ENCODE data around the gene SYT2. TPM values are rescaled to one million over a fixed set of nuclear protein-coding genes. Genes with fewer than 3 reads are reported as not detected.

SYT2 gene
- total RNA-seq, 4 donors from 2014 or later: 0.28 TPM; not detected in 3

DNA sequence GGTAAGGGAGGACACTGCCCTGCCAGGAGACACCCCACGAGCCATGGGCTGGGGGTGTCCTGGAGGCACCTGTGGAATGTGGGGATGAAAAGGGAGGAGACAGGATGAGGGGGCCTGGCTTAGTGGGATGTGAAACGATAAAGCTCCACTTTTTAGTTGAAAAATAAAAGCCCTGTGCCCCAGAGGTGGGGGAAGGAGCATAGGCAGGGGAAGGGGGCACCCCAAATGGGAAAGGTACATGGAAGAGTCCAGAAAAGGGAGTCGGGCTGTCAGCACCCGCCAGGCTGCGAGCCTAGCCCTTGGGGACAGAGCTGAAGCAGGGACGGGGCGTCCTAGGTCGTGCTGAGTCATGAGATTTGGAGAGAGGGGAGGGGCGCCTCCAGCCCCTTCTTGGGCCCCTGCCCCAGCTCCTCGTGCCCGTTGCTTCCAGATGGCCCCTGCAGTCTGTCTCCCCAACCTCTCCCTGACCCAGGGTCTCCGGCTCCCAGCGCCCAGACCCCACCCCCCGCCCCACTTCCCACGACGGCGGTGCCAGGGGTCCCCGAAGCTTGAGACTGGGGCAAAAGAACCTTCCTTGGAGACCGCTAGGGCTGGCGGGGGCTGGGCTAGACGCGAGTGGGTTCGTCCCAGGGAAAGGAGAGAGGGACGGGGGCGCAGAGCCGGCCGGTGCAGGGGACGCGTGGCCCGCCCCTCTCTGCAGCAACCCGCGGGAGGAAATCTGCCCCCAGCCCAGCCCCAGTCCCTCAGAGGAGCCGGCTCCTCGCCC is 795 bp downstream of the SYT2 start:
- no peak overlapping the region for H3K27ac ChIP-seq
- TF ChIP-seq POLR2A (IDR thresholded peaks at IDR 0.05): no peak
- TF ChIP-seq, protein P1, sequence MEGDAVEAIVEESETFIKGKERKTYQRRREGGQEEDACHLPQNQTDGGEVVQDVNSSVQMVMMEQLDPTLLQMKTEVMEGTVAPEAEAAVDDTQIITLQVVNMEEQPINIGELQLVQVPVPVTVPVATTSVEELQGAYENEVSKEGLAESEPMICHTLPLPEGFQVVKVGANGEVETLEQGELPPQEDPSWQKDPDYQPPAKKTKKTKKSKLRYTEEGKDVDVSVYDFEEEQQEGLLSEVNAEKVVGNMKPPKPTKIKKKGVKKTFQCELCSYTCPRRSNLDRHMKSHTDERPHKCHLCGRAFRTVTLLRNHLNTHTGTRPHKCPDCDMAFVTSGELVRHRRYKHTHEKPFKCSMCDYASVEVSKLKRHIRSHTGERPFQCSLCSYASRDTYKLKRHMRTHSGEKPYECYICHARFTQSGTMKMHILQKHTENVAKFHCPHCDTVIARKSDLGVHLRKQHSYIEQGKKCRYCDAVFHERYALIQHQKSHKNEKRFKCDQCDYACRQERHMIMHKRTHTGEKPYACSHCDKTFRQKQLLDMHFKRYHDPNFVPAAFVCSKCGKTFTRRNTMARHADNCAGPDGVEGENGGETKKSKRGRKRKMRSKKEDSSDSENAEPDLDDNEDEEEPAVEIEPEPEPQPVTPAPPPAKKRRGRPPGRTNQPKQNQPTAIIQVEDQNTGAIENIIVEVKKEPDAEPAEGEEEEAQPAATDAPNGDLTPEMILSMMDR (IDR thresholded peaks at IDR 0.05): no peak
- H3K9me3 ChIP-seq: no peaks in the 10 kb centered on the region
- DNase-seq: peak in 1 of 3 donors; percentile 27
- peaks cover 0 to 21% of the 10 kb centered on the region in 2 donors for H3K27me3 ChIP-seq
- H3K36me3 ChIP-seq: no peaks in the 10 kb centered on the region
- peak overlapping the region in 2 of 4 donors; percentile 27 to 41 for H3K4me3 ChIP-seq
- peaks cover 0 to 18% (median 0%) of the 10 kb centered on the region in 4 donors for H3K4me1 ChIP-seq

- no peak overlapping the region for H3K4me3 ChIP-seq
- no peaks in the 10 kb centered on the region for H3K9me3 ChIP-seq
- peak in 1 of 3 donors; percentile 22 for DNase-seq
- H3K27ac ChIP-seq: no peak overlapping the region
- peaks cover 0 to 18% (median 0%) of the 10 kb centered on the region in 4 donors for H3K4me1 ChIP-seq
- H3K27me3 ChIP-seq: peaks cover 0 to 21% of the 10 kb centered on the region in 2 donors
- TF ChIP-seq POLR2A (IDR thresholded peaks at IDR 0.05): no peak
- TF ChIP-seq, protein P1 (IDR thresholded peaks at IDR 0.05): no peak
- H3K36me3 ChIP-seq: no peaks in the 10 kb centered on the region
Observed at GRCh38 chr1:202708456-202709275, 1.6 kb downstream of the SYT2 start.

- peak in 1 of 3 donors; percentile 1 for DNase-seq
- H3K4me3 ChIP-seq: no peak overlapping the region
- no peaks in the 10 kb centered on the region for H3K36me3 ChIP-seq
- TF ChIP-seq, protein P1 (IDR thresholded peaks at IDR 0.05): no peak
- no peak for TF ChIP-seq POLR2A (IDR thresholded peaks at IDR 0.05)
- peaks cover 0 to 18% (median 0%) of the 10 kb centered on the region in 4 donors for H3K4me1 ChIP-seq
- no peak overlapping the region for H3K27ac ChIP-seq
- H3K9me3 ChIP-seq: no peaks in the 10 kb centered on the region
- H3K27me3 ChIP-seq: peaks cover 0 to 21% of the 10 kb centered on the region in 2 donors
Observed at GRCh38 chr1:202706851-202707250, 3.4 kb downstream of the SYT2 start.

GRCh38 chr1:202704601-202705000 is 5.7 kb downstream of the SYT2 start:
- Histone ChIP-seq H3K27me3 (peaks cover 0 to 8% of the 10 kb centered on the region in 2 donors), H3K36me3 (no peaks in the 10 kb centered on the region), H3K4me1 (peaks cover 0 to 6% (median 0%) of the 10 kb centered on the region in 4 donors), H3K4me3 (no peak overlapping the region), H3K9me3 (no peaks in the 10 kb centered on the region), H3K27ac (no peak overlapping the region)
- peak in 1 of 3 donors; percentile 28 for DNase-seq
- TF ChIP-seq POLR2A (IDR thresholded peaks at IDR 0.05): no peak
- TF ChIP-seq, protein P1 (IDR thresholded peaks at IDR 0.05): no peak

- Histone ChIP-seq H3K36me3 (no peaks in the 10 kb centered on the region), H3K27me3 (no peaks in the 10 kb centered on the region), H3K4me1 (no peaks in the 10 kb centered on the region), H3K9me3 (no peaks in the 10 kb centered on the region), H3K27ac (no peak overlapping the region), H3K4me3 (no peak overlapping the region)
- no peak for TF ChIP-seq POLR2A (IDR thresholded peaks at IDR 0.05)
- TF ChIP-seq, protein P1 (IDR thresholded peaks at IDR 0.05): no peak
- peak in 1 of 3 donors; percentile 5 for DNase-seq
Observed at GRCh38 chr1:202703191-202703590, 7.1 kb downstream of the SYT2 start.

Data from Peyer's patch (tissue), 4 donors.